ENCODE measurements around the gene AK5.

Gene AK5

GRCh38 chr1:77550135-77550534 is 268.3 kb downstream of the AK5 start:
- DNase-seq, result no peak

GRCh38 chr1:77552626-77553025 is 270.8 kb downstream of the AK5 start:
- DNase-seq, result no peak

GRCh38 chr1:77553568-77554291 is 271.9 kb downstream of the AK5 start:
- no peak for DNase-seq

GRCh38 chr1:77556045-77556444 is 274.2 kb downstream of the AK5 start:
- no peak for DNase-seq

- DNase-seq, result no peak
Measured at GRCh38 chr1:77557053-77557452, 275.2 kb downstream of the AK5 start.

GRCh38 chr1:77558591-77559164 is 276.9 kb downstream of the AK5 start:
- no peak for DNase-seq

GRCh38 chr1:77560741-77561140 is 278.9 kb downstream of the AK5 start:
- no peak for DNase-seq

GRCh38 chr1:77562596-77563150 is 280.9 kb downstream of the AK5 start:
- no peak for DNase-seq

- no peak for DNase-seq
Measured at GRCh38 chr1:77565321-77565720, 283.5 kb downstream of the AK5 start.

- no peak for DNase-seq
Measured at GRCh38 chr1:77571642-77572041, 289.8 kb downstream of the AK5 start.

- no peak for DNase-seq
Measured at GRCh38 chr1:77579547-77579946, 297.7 kb downstream of the AK5 start.

GRCh38 chr1:77582905-77583304 is 301.1 kb downstream of the AK5 start:
- no peak for DNase-seq

- DNase-seq, result no peak
Measured at GRCh38 chr1:77583483-77583882, 301.7 kb downstream of the AK5 start.

GRCh38 chr1:77584884-77585283 is 303.1 kb downstream of the AK5 start:
- DNase-seq, result no peak

GRCh38 chr1:77585610-77586314 is 303.9 kb downstream of the AK5 start:
- no peak for DNase-seq

GRCh38 chr1:77589231-77589630 is 307.4 kb downstream of the AK5 start:
- no peak for DNase-seq

GRCh38 chr1:77590651-77591050 is 308.8 kb downstream of the AK5 start:
- no peak for DNase-seq

- DNase-seq, result no peak
Measured at GRCh38 chr1:77592906-77593305, 311.1 kb downstream of the AK5 start.

GRCh38 chr1:77594366-77595112 is 312.7 kb downstream of the AK5 start:
- no peak for DNase-seq

GRCh38 chr1:77597310-77597709 is 315.5 kb downstream of the AK5 start:
- DNase-seq, result no peak

GRCh38 chr1:77605246-77606026 is 323.6 kb downstream of the AK5 start:
- DNase-seq, result no peak

- no peak for DNase-seq
Measured at GRCh38 chr1:77608893-77609292, 327.1 kb downstream of the AK5 start.

Measured in NCI-H2227 treated with DMSO at 0.1 percent for 48 hours (cell line).